ENCODE data around the gene TBC1D22A.

DNA sequence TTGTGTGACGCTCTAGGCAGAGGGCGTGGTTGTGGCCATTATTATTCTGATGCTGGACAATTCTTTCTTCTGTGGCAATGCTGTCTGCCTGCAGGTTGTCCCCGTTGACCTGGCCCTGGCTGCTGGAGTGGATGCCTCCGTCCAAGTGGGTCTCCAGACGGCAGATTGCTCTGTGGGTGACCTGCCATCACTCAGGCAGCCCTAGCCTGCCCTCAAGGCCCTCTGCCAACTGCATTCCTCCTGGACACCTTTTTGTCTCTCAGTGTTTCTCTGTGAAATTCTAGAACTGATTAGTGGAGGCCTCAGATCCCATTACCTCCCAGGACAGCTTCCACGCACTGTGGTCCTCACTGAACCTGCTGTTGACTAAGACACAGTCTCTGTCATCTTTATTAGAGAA is 86.7 kb downstream of the TBC1D22A start:
- TF ChIP-seq ESRRG (CRISPR knock-in tag; IDR thresholded peaks at IDR 0.05): no peak
- TF ChIP-seq ZFP3 (CRISPR knock-in tag; IDR thresholded peaks at IDR 0.05): no peak
- TF ChIP-seq RARB (CRISPR knock-in tag; IDR thresholded peaks at IDR 0.05): no peak
- no peak for TF ChIP-seq GLIS3 (CRISPR knock-in tag; IDR thresholded peaks at IDR 0.05)
- TF ChIP-seq PATZ1 (CRISPR knock-in tag; IDR thresholded peaks at IDR 0.05; ENCODE audit: borderline replicate concordance): no peak
- no peak for TF ChIP-seq ZNF565 (CRISPR knock-in tag; conservative IDR thresholded peaks at IDR 0.05; ENCODE audit: low read depth)
- TF ChIP-seq TOX (CRISPR knock-in tag; IDR thresholded peaks at IDR 0.05; ENCODE audit: borderline replicate concordance): no peak
- no peak for TF ChIP-seq ARNTL (CRISPR knock-in tag; IDR thresholded peaks at IDR 0.05; ENCODE audit: borderline replicate concordance, low read depth)
- TF ChIP-seq ZNF8 (CRISPR knock-in tag; IDR thresholded peaks at IDR 0.05): no peak
- no peak for TF ChIP-seq ZC3H10 (CRISPR knock-in tag; IDR thresholded peaks at IDR 0.05)
- TF ChIP-seq, protein P1, sequence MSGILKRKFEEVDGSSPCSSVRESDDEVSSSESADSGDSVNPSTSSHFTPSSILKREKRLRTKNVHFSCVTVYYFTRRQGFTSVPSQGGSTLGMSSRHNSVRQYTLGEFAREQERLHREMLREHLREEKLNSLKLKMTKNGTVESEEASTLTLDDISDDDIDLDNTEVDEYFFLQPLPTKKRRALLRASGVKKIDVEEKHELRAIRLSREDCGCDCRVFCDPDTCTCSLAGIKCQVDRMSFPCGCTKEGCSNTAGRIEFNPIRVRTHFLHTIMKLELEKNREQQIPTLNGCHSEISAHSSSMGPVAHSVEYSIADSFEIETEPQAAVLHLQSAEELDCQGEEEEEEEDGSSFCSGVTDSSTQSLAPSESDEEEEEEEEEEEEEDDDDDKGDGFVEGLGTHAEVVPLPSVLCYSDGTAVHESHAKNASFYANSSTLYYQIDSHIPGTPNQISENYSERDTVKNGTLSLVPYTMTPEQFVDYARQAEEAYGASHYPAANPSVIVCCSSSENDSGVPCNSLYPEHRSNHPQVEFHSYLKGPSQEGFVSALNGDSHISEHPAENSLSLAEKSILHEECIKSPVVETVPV (CRISPR knock-in tag; IDR thresholded peaks at IDR 0.05): no peak
- TF ChIP-seq CREB5 (CRISPR knock-in tag; IDR thresholded peaks at IDR 0.05; ENCODE audit: low read depth): no peak
- no peak for TF ChIP-seq ZNF70 (CRISPR knock-in tag; IDR thresholded peaks at IDR 0.05)
